Aortic smooth muscle cell (primary cell): ENCODE measurements around the gene TRIM60. TPM values are rescaled to one million over a fixed set of nuclear protein-coding genes. Genes with fewer than 3 reads are reported as not detected.

Experiments used
- total RNA-seq: library from RNA; depleted of rRNA; stranded (reverse); fragments of >200 nt; gene quantifications from 2 replicates; pipeline ENCODE4 v1.2.3, GENCODE V29; 2014

The TRIM60 gene
- total RNA-seq, result not detected in 2 replicates

GRCh38 chr4:165031436-165032211 lies at the start of gene TRIM60:
Gene TRIM60 (plus strand): TSS chr4:165031999. CDS start chr4:165040073, 8,074 bp downstream.

GRCh38 chr4:165053645-165054044 lies 21.8 kb downstream of the TRIM60 start, which contains the start of gene TRIM75:
Gene TRIM75 (plus strand): TSS chr4:165053866. CDS start chr4:165059148, 5,282 bp downstream.

Other genes starting within 250 kb of the TRIM60 start
- gene APELA, start 154.8 kb upstream of the TRIM60 start, total RNA-seq, result not detected in 2 replicates
- gene TRIM61, start 54.3 kb upstream of the TRIM60 start, total RNA-seq, result 0.92 and 1.4 TPM in 2 replicates
- not detected in 2 replicates for gene TRIM75, start 21.9 kb downstream of the TRIM60 start, total RNA-seq
- 4.9 and 8.2 TPM in 2 replicates for gene TMEM192, start 80.9 kb downstream of the TRIM60 start, total RNA-seq
- 24.4 and 33.8 TPM in 2 replicates for gene KLHL2, start 175.6 kb downstream of the TRIM60 start, total RNA-seq